ENCODE results near the gene RAPGEF6.

DNA sequence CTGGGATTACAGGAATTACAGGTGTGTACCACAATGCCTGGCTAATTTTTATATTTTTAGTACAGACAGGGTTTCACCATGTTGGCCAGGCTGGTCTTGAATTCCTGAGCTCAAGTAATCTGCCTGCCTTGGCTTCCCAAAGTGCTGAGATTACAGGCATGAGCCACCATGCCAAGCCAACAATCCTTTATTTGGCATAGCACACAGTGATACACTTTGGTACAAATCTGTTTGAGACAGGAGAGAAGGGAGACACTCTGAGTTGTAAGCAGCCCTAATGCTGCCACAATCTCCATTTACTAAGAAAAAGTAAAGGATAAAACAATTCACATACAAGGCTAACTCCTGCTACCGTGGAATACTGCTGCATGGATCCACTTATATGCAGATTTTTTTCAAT lies 177.8 kb downstream of the RAPGEF6 start:
- TF ChIP-seq, protein P1, sequence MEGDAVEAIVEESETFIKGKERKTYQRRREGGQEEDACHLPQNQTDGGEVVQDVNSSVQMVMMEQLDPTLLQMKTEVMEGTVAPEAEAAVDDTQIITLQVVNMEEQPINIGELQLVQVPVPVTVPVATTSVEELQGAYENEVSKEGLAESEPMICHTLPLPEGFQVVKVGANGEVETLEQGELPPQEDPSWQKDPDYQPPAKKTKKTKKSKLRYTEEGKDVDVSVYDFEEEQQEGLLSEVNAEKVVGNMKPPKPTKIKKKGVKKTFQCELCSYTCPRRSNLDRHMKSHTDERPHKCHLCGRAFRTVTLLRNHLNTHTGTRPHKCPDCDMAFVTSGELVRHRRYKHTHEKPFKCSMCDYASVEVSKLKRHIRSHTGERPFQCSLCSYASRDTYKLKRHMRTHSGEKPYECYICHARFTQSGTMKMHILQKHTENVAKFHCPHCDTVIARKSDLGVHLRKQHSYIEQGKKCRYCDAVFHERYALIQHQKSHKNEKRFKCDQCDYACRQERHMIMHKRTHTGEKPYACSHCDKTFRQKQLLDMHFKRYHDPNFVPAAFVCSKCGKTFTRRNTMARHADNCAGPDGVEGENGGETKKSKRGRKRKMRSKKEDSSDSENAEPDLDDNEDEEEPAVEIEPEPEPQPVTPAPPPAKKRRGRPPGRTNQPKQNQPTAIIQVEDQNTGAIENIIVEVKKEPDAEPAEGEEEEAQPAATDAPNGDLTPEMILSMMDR (IDR thresholded peaks at IDR 0.05; ENCODE audit: low read depth, low read length, poor library complexity, severe bottlenecking), result no peak
- no peak for TF ChIP-seq EZH2phosphoT487 (IDR thresholded peaks at IDR 0.05; ENCODE audit: borderline replicate concordance, low read length)
